Vagina (tissue), 2 donors: ENCODE results near the gene MORF4L1.

Source experiments
- CTCF ChIP-seq, 3 experiments: fragments of 450-650 bp in 2 of 3; fragments of 200-600 bp in 1 of 3; sonication (generic) in 1 of 3; IDR thresholded peaks; one replicate each; pipeline ENCODE4 v1.5.1; 2017 to 2019; ENCODE audit warnings: antibody characterized with exemption in 3 of 3, mild to moderate bottlenecking in 2 of 3, moderate library complexity in 2 of 3
- POLR2A ChIP-seq, 2 donors: fragments of 450-650 bp; IDR thresholded peaks; one replicate each; pipeline ENCODE4 v1.6.1; 2017; ENCODE audit warnings: antibody characterized with exemption in 2 of 2, mild to moderate bottlenecking in 2 of 2, moderate library complexity in 2 of 2
- POLR2AphosphoS5 ChIP-seq, 2 donors: sonication (generic); formaldehyde crosslinking; IDR thresholded peaks; one replicate each; pipeline ENCODE4 v1.9.0; 2017; ENCODE audit warnings: antibody characterized with exemption in 2 of 2, mild to moderate bottlenecking in 2 of 2, low read depth in 1 of 2; ENCODE audit not compliant: insufficient read depth in 1 of 2

- no peak for TF ChIP-seq CTCF (IDR thresholded peaks at IDR 0.05)
- TF ChIP-seq POLR2AphosphoS5 (IDR thresholded peaks at IDR 0.05; ENCODE audit: insufficient read depth in 1 of 2, low read depth in 1 of 2) = no peak
- TF ChIP-seq POLR2A (IDR thresholded peaks at IDR 0.05) = no peak
These were observed 45.2 kb downstream of the MORF4L1 start for GRCh38 chr15:78917888-78918287.
